Esophagus squamous epithelium (tissue), 4 donors: ENCODE data around the gene STMP1.

ENCODE experiments used
- POLR2A ChIP-seq, 4 donors: fragments of 450-650 bp; IDR thresholded peaks; one replicate each; pipeline ENCODE4 v1.6.1; 2017; ENCODE audit warnings: antibody characterized with exemption in 4 of 4, mild to moderate bottlenecking in 4 of 4, moderate library complexity in 3 of 4
- TF ChIP-seq, protein P1 (sequence below), 6 experiments: fragments of 450-650 bp in 4 of 6; fragments of 200-600 bp in 2 of 6; sonication (generic) in 2 of 6; IDR thresholded peaks; one replicate each; pipeline ENCODE4 v1.5.1; 2016 to 2019; ENCODE audit warnings: antibody characterized with exemption in 6 of 6, mild to moderate bottlenecking in 4 of 6, moderate library complexity in 4 of 6

DNA sequence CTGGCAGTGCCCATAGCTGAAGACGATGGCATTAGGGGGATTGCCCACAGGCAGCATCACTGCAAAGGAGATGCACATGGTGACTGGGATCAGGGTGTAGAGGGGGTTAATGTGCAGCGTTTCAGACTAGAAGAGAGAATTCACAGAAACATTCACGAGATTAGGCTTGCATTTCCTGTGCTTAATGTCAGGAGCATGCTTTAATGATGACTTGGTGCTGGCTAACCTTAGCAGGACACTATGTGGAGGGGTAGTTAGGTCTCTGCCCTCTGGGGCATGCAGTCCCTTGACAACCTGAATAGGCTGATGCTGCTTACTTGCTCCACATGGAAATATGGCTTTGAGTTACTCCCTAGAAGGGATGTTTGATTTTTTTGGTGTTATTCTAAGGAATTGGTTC, 21.8 kb downstream of the STMP1 start:
- TF ChIP-seq POLR2A (IDR thresholded peaks at IDR 0.05), result no peak
- TF ChIP-seq, protein P1, sequence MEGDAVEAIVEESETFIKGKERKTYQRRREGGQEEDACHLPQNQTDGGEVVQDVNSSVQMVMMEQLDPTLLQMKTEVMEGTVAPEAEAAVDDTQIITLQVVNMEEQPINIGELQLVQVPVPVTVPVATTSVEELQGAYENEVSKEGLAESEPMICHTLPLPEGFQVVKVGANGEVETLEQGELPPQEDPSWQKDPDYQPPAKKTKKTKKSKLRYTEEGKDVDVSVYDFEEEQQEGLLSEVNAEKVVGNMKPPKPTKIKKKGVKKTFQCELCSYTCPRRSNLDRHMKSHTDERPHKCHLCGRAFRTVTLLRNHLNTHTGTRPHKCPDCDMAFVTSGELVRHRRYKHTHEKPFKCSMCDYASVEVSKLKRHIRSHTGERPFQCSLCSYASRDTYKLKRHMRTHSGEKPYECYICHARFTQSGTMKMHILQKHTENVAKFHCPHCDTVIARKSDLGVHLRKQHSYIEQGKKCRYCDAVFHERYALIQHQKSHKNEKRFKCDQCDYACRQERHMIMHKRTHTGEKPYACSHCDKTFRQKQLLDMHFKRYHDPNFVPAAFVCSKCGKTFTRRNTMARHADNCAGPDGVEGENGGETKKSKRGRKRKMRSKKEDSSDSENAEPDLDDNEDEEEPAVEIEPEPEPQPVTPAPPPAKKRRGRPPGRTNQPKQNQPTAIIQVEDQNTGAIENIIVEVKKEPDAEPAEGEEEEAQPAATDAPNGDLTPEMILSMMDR (IDR thresholded peaks at IDR 0.05), result no peak
